Measurements from ENCODE around the gene TMEM164. TPM values are rescaled to one million over a fixed set of nuclear protein-coding genes. Genes with fewer than 3 reads are reported as not detected.

The TMEM164 gene
- total RNA-seq, 2 donors from 2014 or later = 12.2 to 24.1 TPM

DNA sequence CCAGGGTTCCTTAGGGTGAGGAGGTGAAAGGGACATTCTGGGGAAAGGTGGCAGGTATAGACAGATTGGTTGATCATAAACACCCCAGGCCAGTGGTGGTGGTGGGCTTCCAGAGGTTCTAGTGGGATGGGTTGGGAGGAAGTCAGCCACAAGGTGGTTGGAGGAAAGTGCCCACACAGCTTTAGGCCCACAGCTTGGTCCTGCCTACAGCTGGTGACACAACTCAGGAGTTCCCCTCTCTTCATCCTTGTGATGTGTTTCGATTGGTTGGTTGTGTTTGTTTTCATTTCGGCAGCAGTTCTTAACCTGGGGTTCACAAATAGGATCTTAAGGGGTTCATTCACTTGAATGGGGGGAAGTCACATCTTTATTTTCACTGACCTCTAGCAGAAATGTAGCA is 157.0 kb downstream of the TMEM164 start:
- Mint-ChIP-seq H3K9me3 (no peaks in the 10 kb centered on the region), H3K27ac (peak overlapping the region; percentile 42), H3K27me3 (no peaks in the 10 kb centered on the region), H3K4me1 (peaks cover 9% of the 10 kb centered on the region), H3K4me3 (peak overlapping the region; percentile 15), H3K36me3 (ENCODE audit: low read depth) (no peaks in the 10 kb centered on the region)
- ATAC-seq (replicated peaks) = peak; percentile 40

- Mint-ChIP-seq H3K27ac (no peak overlapping the region), H3K36me3 (ENCODE audit: low read depth) (no peaks in the 10 kb centered on the region), H3K4me3 (no peak overlapping the region), H3K4me1 (peaks cover 9% of the 10 kb centered on the region), H3K27me3 (no peaks in the 10 kb centered on the region), H3K9me3 (no peaks in the 10 kb centered on the region)
- no peak for ATAC-seq (replicated peaks)
These were observed 158.4 kb downstream of the TMEM164 start for GRCh38 chrX:110161361-110161686.

- Mint-ChIP-seq H3K27me3 (no peaks in the 10 kb centered on the region), H3K36me3 (ENCODE audit: low read depth) (no peaks in the 10 kb centered on the region), H3K9me3 (no peaks in the 10 kb centered on the region), H3K4me3 (no peak overlapping the region), H3K4me1 (peaks cover 9% of the 10 kb centered on the region), H3K27ac (no peak overlapping the region)
- no peak for ATAC-seq (replicated peaks)
These were observed 159.2 kb downstream of the TMEM164 start for GRCh38 chrX:110162131-110162530.

GRCh38 chrX:110162867-110163266 is 160.0 kb downstream of the TMEM164 start:
- Mint-ChIP-seq H3K4me3 (no peak overlapping the region), H3K4me1 (peaks cover 9% of the 10 kb centered on the region), H3K36me3 (ENCODE audit: low read depth) (no peaks in the 10 kb centered on the region), H3K27me3 (no peaks in the 10 kb centered on the region), H3K9me3 (no peaks in the 10 kb centered on the region), H3K27ac (no peak overlapping the region)
- ATAC-seq (replicated peaks) = no peak

DNA sequence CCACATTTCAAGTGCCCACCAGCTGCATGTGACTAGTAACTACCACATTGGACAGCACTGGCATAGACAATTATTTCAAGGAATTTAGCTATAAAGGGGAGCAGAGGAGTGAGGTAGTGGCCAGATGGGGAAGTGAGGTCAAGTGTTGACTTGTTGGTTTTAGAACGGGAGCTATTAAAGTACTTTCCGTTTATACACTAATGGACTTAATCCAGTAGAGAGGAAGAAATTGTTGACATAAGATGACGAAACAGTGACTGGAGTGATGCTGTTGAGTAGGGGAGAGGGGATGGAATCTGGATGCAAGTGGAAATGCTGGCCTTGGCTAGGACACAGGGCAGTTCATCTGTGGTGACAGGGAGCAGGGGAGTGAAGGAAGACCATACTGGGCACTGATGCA is 160.6 kb downstream of the TMEM164 start:
- Mint-ChIP-seq H3K27me3 (no peaks in the 10 kb centered on the region), H3K9me3 (no peaks in the 10 kb centered on the region), H3K27ac (no peak overlapping the region), H3K36me3 (ENCODE audit: low read depth) (no peaks in the 10 kb centered on the region), H3K4me1 (peaks cover 9% of the 10 kb centered on the region), H3K4me3 (no peak overlapping the region)
- no peak for ATAC-seq (replicated peaks)

DNA sequence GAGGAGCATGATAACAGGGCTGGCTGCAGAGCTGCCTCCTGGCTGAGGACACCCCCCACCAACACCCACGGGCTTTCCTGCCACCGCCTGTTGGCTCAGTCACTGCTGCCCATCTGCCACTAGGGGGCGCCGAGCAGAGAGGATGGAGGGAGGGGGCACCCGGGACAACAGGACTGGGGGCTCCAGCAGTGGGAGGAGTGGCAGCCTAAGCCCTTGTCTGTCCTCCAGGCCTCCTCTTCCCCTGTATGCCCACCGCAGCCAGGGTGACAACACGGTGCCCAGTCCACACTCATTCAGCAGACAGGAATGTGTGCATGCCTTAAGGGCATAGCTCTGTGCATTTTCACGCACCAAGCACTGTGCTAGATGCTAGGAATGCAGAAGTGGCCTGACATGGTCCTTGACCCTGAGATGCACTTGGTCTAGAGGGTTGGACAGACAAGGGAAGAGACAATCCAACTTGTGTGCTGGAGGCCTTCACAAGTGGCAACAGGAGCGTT is 165.1 kb downstream of the TMEM164 start:
- no peak overlapping the region for H3K27ac Mint-ChIP-seq
- no peaks in the 10 kb centered on the region for H3K9me3 Mint-ChIP-seq
- no peak overlapping the region for H3K4me3 Mint-ChIP-seq
- no peaks in the 10 kb centered on the region for H3K36me3 Mint-ChIP-seq (ENCODE audit: low read depth)
- ATAC-seq (replicated peaks) = peak; percentile 48
- H3K27me3 Mint-ChIP-seq = no peaks in the 10 kb centered on the region
- H3K4me1 Mint-ChIP-seq = peaks cover 5% of the 10 kb centered on the region

GRCh38 chrX:110168585-110168984 is 165.7 kb downstream of the TMEM164 start:
- no peaks in the 10 kb centered on the region for H3K27me3 Mint-ChIP-seq
- no peaks in the 10 kb centered on the region for H3K9me3 Mint-ChIP-seq
- no peak for ATAC-seq (replicated peaks)
- H3K36me3 Mint-ChIP-seq (ENCODE audit: low read depth) = peaks cover 3% of the 10 kb centered on the region
- peaks cover 5% of the 10 kb centered on the region for H3K4me1 Mint-ChIP-seq
- H3K27ac Mint-ChIP-seq = no peak overlapping the region
- no peak overlapping the region for H3K4me3 Mint-ChIP-seq

GRCh38 chrX:110170029-110170428 is 167.1 kb downstream of the TMEM164 start:
- no peak for ATAC-seq (replicated peaks)
- peaks cover 6% of the 10 kb centered on the region for H3K36me3 Mint-ChIP-seq (ENCODE audit: low read depth)
- H3K4me1 Mint-ChIP-seq = peaks cover 5% of the 10 kb centered on the region
- H3K27me3 Mint-ChIP-seq = no peaks in the 10 kb centered on the region
- H3K27ac Mint-ChIP-seq = no peak overlapping the region
- H3K4me3 Mint-ChIP-seq = no peak overlapping the region
- no peaks in the 10 kb centered on the region for H3K9me3 Mint-ChIP-seq

GRCh38 chrX:110171442-110171841 is 168.5 kb downstream of the TMEM164 start:
- H3K27me3 Mint-ChIP-seq = no peaks in the 10 kb centered on the region
- H3K9me3 Mint-ChIP-seq = no peaks in the 10 kb centered on the region
- ATAC-seq (replicated peaks) = no peak
- H3K4me1 Mint-ChIP-seq = peaks cover 5% of the 10 kb centered on the region
- H3K27ac Mint-ChIP-seq = no peak overlapping the region
- peaks cover 6% of the 10 kb centered on the region for H3K36me3 Mint-ChIP-seq (ENCODE audit: low read depth)
- H3K4me3 Mint-ChIP-seq = no peak overlapping the region

- Mint-ChIP-seq H3K4me1 (peaks cover 5% of the 10 kb centered on the region), H3K9me3 (no peaks in the 10 kb centered on the region), H3K27me3 (no peaks in the 10 kb centered on the region), H3K4me3 (no peak overlapping the region), H3K27ac (no peak overlapping the region), H3K36me3 (ENCODE audit: low read depth) (peaks cover 6% of the 10 kb centered on the region)
- ATAC-seq (replicated peaks) = no peak
These were observed 169.3 kb downstream of the TMEM164 start for GRCh38 chrX:110172215-110172614.

DNA sequence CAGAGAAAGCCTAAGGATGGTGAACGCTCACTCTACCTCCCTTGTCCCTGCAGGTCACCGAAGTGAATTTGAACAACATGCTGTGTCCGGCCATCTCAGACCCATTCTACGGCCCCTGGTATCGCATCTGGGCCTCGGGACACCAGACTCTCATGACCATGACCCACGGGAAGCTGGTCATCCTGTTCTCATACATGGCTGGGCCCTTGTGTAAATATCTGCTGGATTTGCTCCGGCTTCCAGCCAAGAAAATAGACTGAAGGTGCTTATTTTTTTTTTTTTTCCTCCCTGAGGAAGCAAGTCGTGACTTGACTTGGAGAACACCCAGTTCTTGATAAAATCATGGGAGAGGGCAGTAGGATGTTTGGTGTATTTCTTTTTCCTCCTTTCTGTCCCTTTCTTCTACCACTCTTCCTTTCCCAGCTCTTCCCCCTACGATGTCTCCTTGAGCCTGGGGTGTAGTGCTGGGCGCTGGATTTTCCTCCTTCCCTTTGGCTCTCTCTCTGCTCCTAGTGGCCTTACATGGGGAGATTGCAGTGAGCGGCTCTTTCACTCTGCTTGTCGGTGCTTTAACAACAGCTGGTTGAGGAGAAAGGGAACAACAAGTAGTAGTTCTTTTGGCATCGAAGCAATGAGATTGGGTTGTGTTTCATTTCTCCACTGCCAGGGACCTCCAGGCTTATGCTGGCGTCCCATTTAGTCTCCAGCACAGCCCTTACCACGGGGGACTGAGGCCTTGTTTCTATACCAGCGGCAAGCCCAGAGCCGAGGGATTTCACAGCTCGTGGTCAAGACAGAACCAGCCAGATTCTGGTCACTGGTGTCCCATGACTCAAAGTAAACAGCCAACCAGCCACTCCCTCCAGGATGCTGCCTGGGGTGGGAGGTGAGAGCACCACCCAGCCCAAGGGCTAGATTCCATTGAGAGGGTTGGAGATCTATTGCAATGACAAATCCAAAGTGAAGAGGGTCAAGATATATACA is 170.6 kb downstream of the TMEM164 start:
- Mint-ChIP-seq H3K4me3 (no peak overlapping the region), H3K27me3 (no peaks in the 10 kb centered on the region), H3K36me3 (ENCODE audit: low read depth) (peaks cover 6% of the 10 kb centered on the region), H3K9me3 (no peaks in the 10 kb centered on the region), H3K27ac (no peak overlapping the region), H3K4me1 (peaks cover 4% of the 10 kb centered on the region)
- no peak for ATAC-seq (replicated peaks)

- Mint-ChIP-seq H3K9me3 (no peaks in the 10 kb centered on the region), H3K27ac (no peak overlapping the region)
- ATAC-seq (replicated peaks) = no peak
These were observed 172.2 kb downstream of the TMEM164 start for GRCh38 chrX:110175146-110175545.

GRCh38 chrX:110175696-110176095 is 172.8 kb downstream of the TMEM164 start:
- no peaks in the 10 kb centered on the region for H3K9me3 Mint-ChIP-seq
- H3K27ac Mint-ChIP-seq = no peak overlapping the region
- peaks cover 3% of the 10 kb centered on the region for H3K4me1 Mint-ChIP-seq
- H3K36me3 Mint-ChIP-seq (ENCODE audit: low read depth) = peaks cover 6% of the 10 kb centered on the region
- H3K27me3 Mint-ChIP-seq = no peaks in the 10 kb centered on the region
- H3K4me3 Mint-ChIP-seq = no peak overlapping the region
- ATAC-seq (replicated peaks) = no peak

More at GRCh38 chrX:110175146-110175545, 172.2 kb downstream of the TMEM164 start:
- Mint-ChIP-seq H3K4me1 (peaks cover 3% of the 10 kb centered on the region), H3K36me3 (ENCODE audit: low read depth) (peaks cover 6% of the 10 kb centered on the region), H3K27me3 (no peaks in the 10 kb centered on the region), H3K4me3 (no peak overlapping the region)

- H3K27ac Mint-ChIP-seq = no peak overlapping the region
- H3K9me3 Mint-ChIP-seq = no peaks in the 10 kb centered on the region
- H3K27me3 Mint-ChIP-seq = no peaks in the 10 kb centered on the region
- H3K4me1 Mint-ChIP-seq = peaks cover 3% of the 10 kb centered on the region
- ATAC-seq (replicated peaks) = no peak
- peaks cover 5% of the 10 kb centered on the region for H3K36me3 Mint-ChIP-seq (ENCODE audit: low read depth)
- H3K4me3 Mint-ChIP-seq = no peak overlapping the region
These were observed 175.4 kb downstream of the TMEM164 start for GRCh38 chrX:110178179-110178865.

Data from activated T-helper 17 cell treated with anti-CD3 and anti-CD28 coated beads, Interleukin-2, amount 50 U/mL, for 72 hours (primary cell).